GM12878 (cell line): Measurements from ENCODE around the gene TPI1. TPM values are rescaled to one million over a fixed set of nuclear protein-coding genes. Genes with fewer than 3 reads are reported as not detected.

Experiments
- ATAC-seq: fragments of 200-7000 bp; cut with Tn5 transposase; 3 replicates; pipeline ENCODE4 v1.9.1; 2020; ENCODE audit warnings: mild to moderate bottlenecking, moderate library complexity
- BruUV-seq: library from RNA; stranded (reverse); fragments of 400-500 nt; replicated peaks from 2 replicates; lab custom pipeline; 2021; lab: Mats Ljungman, UMichigan
- CTCF ChIA-PET: fragments of 300-600 bp; sonication (Branson Sonifier 250); formaldehyde crosslinking; extraction: SDS; loops from one replicate; lab custom pipeline; 2021; ENCODE audit warnings: inconsistent platforms; lab: Yijun Ruan, JAX
- POLR2A ChIA-PET: fragments of 350-600 bp; formaldehyde crosslinking; extraction: SDS; loops from one replicate; lab custom pipeline; 2021; ENCODE audit warnings: inconsistent platforms; lab: Charles Lee
- RAD21 ChIA-PET: fragments of 300-600 bp; sonication (Branson Sonifier 250); formaldehyde crosslinking; loops from one replicate; lab custom pipeline; 2023; ENCODE audit warnings: antibody characterized with exemption; ENCODE audit not compliant: unreplicated experiment; lab: Charles Lee
- SMC1A ChIA-PET: fragments of 300-600 bp; sonication (Branson Sonifier 250); formaldehyde crosslinking; loops from one replicate; lab custom pipeline; 2023; ENCODE audit not compliant: unreplicated experiment, uncharacterized antibody; lab: Charles Lee
- DNase-seq: peaks from one replicate; pipeline ENCODE4 v3.0.0-alpha.2; 2011; ENCODE audit warnings: low read depth, low spot score
- FAIRE-seq: peaks from 3 replicates; lab custom pipeline; 2011; peaks lifted over from hg19 to GRCh38; lab: Jason Lieb, UNC
- H2AFZ ChIP-seq: 2 replicates; pipeline ENCODE4 v1.6.0; 2011; ENCODE audit warnings: low read depth, low read length, control low read depth; ENCODE audit not compliant: control insufficient read depth
- H3K27ac ChIP-seq: 2 replicates; pipeline ENCODE4 v1.5.1; 2011; ENCODE audit warnings: control low read depth; ENCODE audit not compliant: control insufficient read depth, insufficient read depth
- H3K27me3 ChIP-seq, 2 experiments: replicated peaks in 1 of 2; 2 replicates each; pipeline versions ENCODE4 v1.6.0 to v1.6.1; 2011; ENCODE audit warnings: low read length in 1 of 2; ENCODE audit not compliant: control insufficient read depth in 2 of 2, insufficient read depth in 2 of 2
- H3K36me3 ChIP-seq, 2 experiments: 2 replicates each; pipeline ENCODE4 v1.5.1; 2011; ENCODE audit warnings: low read length in 1 of 2; ENCODE audit not compliant: control insufficient read depth in 2 of 2, insufficient read depth in 2 of 2
- H3K4me1 ChIP-seq: 2 replicates; pipeline ENCODE4 v1.6.1; 2011; ENCODE audit warnings: mild to moderate bottlenecking, low read length, moderate library complexity, mixed read lengths; ENCODE audit not compliant: control insufficient read depth, insufficient read depth
- H3K4me2 ChIP-seq: 2 replicates; pipeline ENCODE4 v1.6.0; 2011; ENCODE audit warnings: control low read depth; ENCODE audit not compliant: control insufficient read depth, insufficient read depth
- H3K4me3 ChIP-seq: fragments of 200-600 bp; sonication (generic); 2 replicates; pipeline ENCODE4 v1.5.1; 2016
- H3K79me2 ChIP-seq: 2 replicates; pipeline ENCODE4 v1.6.0; 2011; ENCODE audit warnings: low read length; ENCODE audit not compliant: control insufficient read depth, insufficient read depth
- H3K9ac ChIP-seq: 2 replicates; pipeline ENCODE4 v1.8.0; 2011; ENCODE audit warnings: low read length, control low read depth, mixed read lengths; ENCODE audit not compliant: control insufficient read depth, insufficient read depth
- H3K9me3 ChIP-seq: replicated peaks from 3 replicates; pipeline ENCODE4 v1.5.1; 2011; ENCODE audit warnings: mild to moderate bottlenecking, low read length; ENCODE audit not compliant: control insufficient read depth, insufficient read depth
- H4K20me1 ChIP-seq: 2 replicates; pipeline ENCODE4 v1.6.0; 2011; ENCODE audit not compliant: control insufficient read depth, insufficient read depth
- CBX3 ChIP-seq: fragments of 200-600 bp; sonication (generic); IDR thresholded peaks from 2 replicates; pipeline ENCODE4 v1.6.1; 2016; ENCODE audit warnings: low read depth, borderline replicate concordance
- CEBPB ChIP-seq, 2 experiments: fragments of 150-350 bp in 1 of 2; IDR thresholded peaks; 2 replicates each; pipeline ENCODE4 v1.6.1; 2012 to 2014; ENCODE audit warnings: low read depth in 2 of 2, low read length in 2 of 2, borderline replicate concordance in 1 of 2, inconsistent platforms in 1 of 2
- CHD4 ChIP-seq: fragments of 200-600 bp; sonication (generic); IDR thresholded peaks from 2 replicates; pipeline ENCODE4 v1.6.1; 2016; ENCODE audit warnings: mild to moderate bottlenecking
- EP300 ChIP-seq, 2 experiments: fragments of 150-350 bp in 1 of 2; IDR thresholded peaks; 2 replicates each; pipeline ENCODE4 v1.6.1; 2011 to 2012; ENCODE audit warnings: low read depth in 2 of 2, low read length in 2 of 2, borderline replicate concordance in 1 of 2, improper control_type of control experiment in 1 of 2, inconsistent platforms in 1 of 2; ENCODE audit not compliant: control insufficient read depth in 1 of 2
- IKZF1 ChIP-seq: fragments of 450-650 bp; conservative IDR thresholded peaks from 2 replicates; pipeline ENCODE4 v1.6.1; 2017; ENCODE audit warnings: antibody characterized with exemption, mild to moderate bottlenecking
- IRF5 ChIP-seq: fragments of 450-650 bp; IDR thresholded peaks from 2 replicates; pipeline ENCODE4 v1.6.1; 2017; ENCODE audit warnings: borderline replicate concordance
- MEF2A ChIP-seq: IDR thresholded peaks from 2 replicates; pipeline ENCODE4 v1.6.1; 2011; ENCODE audit warnings: low read depth, mild to moderate bottlenecking, low read length, moderate library complexity; ENCODE audit not compliant: insufficient read depth
- MYB ChIP-seq: fragments of 150-350 bp; IDR thresholded peaks from 2 replicates; pipeline ENCODE4 v1.6.1; 2014; ENCODE audit warnings: mild to moderate bottlenecking, low read depth, low read length, borderline replicate concordance
- NFXL1 ChIP-seq: fragments of 450-650 bp; IDR thresholded peaks from 2 replicates; pipeline ENCODE4 v1.6.1; 2017; ENCODE audit warnings: antibody characterized with exemption, mild to moderate bottlenecking, borderline replicate concordance
- NR2F1 ChIP-seq: fragments of 450-650 bp; conservative IDR thresholded peaks from 2 replicates; pipeline ENCODE4 v1.6.1; 2017; ENCODE audit warnings: mild to moderate bottlenecking
- SMC3 ChIP-seq: IDR thresholded peaks from 2 replicates; pipeline ENCODE4 v1.6.1; 2011; ENCODE audit warnings: low read length, improper control_type of control experiment, borderline replicate concordance
- SREBF2 ChIP-seq: IDR thresholded peaks from 2 replicates; pipeline ENCODE4 v1.6.1; 2012; ENCODE audit warnings: mild to moderate bottlenecking, low read length
- WRNIP1 ChIP-seq: IDR thresholded peaks from 2 replicates; pipeline ENCODE4 v1.6.1; 2011; ENCODE audit warnings: low read depth, low read length, improper control_type of control experiment, borderline replicate concordance
- WGBS: methylation state at CpG from one replicate; pipeline ENCODE4 v1.1.6; 2016; ENCODE audit warnings: low lambda C conversion rate; ENCODE audit not compliant: insufficient replicate concordance, insufficient coverage; ENCODE audit errors: missing lambda C conversion rate; 5-methylcytosine and 5-hydroxymethylcytosine counted together
- in situ Hi-C: fragments of 300-500 bp; cut with MboI; formaldehyde crosslinking; loops from 9 replicates; pipeline ENCODE4 v1.14.3; 2018; ENCODE audit warnings: mixed read lengths
- intact Hi-C: fragments of 100-400 bp; cut with micrococcal nuclease; formaldehyde crosslinking; loops from one replicate; pipeline ENCODE4 v1.14.2; 2022; ENCODE audit not compliant: unreplicated experiment
- polyA plus RNA-seq, 11 experiments: library from polyadenylated mRNA; depleted of rRNA in 4 of 11; unstranded in 6 of 11; stranded (reverse) in 5 of 11; fragments of >200 nt; fragmentation: Nextera tagmentation in 4 of 11; fragmentation: Illumina TruSeq in 1 of 11; extraction: Ambion mirVana in 4 of 11; extraction: Trizol in 1 of 11; gene quantifications; 1 replicate in 1 of 11; 2 replicates in 10 of 11; pipeline versions ENCODE4 v1.2.1 to v1.2.3, GENCODE V29; 2011 to 2016; ENCODE audit warnings: inconsistent platforms in 2 of 11, missing spikeins in 2 of 11, low read depth in 1 of 11
- total RNA-seq, 4 experiments: library from RNA; depleted of rRNA in 3 of 4; stranded (reverse); fragments of >200 nt in 3 of 4; fragmentation: Illumina TruSeq in 1 of 4; extraction: Trizol in 1 of 4; gene quantifications; 2 replicates each; pipeline versions ENCODE4 v1.2.1 to v1.2.3, GENCODE V29; 2013 to 2021

Gene TPI1
- total and polyA plus RNA-seq, 10 of the 15 experiments (the other 5 are each of a cell fraction or from before 2014, with no cell fraction given) = 916 to 7,349 (median 1,677) TPM

GRCh38 chr12:6842075-6842474 is 25.3 kb upstream of the TPI1 start:
- RAD21 ChIA-PET = interaction anchor here (1.5 kb wide), 1 partner anchor 9 kb away, joined by 3 read pairs; the partner anchor contains the start of genes CDCA3 and USP5
- no TSS peak for BruUV-seq

More at GRCh38 chr12:6842075-6842474, 25.3 kb upstream of the TPI1 start:
- Histone ChIP-seq H3K4me1 (peaks cover 10% of the 10 kb centered on the region), H4K20me1 (no peaks in the 10 kb centered on the region), H3K9ac (no peak overlapping the region), H3K4me2 (no peak overlapping the region), H3K27ac (no peak overlapping the region), H2AFZ (no peak overlapping the region), H3K9me3 (no peaks in the 10 kb centered on the region), H3K36me3 (no peaks in the 10 kb centered on the region; a peak in 2 of 4 replicates), H3K4me3 (no peak overlapping the region), H3K27me3 (no peaks in the 10 kb centered on the region), H3K79me2 (no peaks in the 10 kb centered on the region)
- FAIRE-seq (no peak), ATAC-seq (no peak), DNase-seq (no peak)
- TF ChIP-seq MYB (no peak), CBX3 (no peak), WRNIP1 (no peak), CHD4 (no peak), NFXL1 (no peak), CEBPB (IDR thresholded peaks at IDR 0.05; ENCODE audit: borderline replicate concordance in 1 of 2, low read depth in 2 of 2, low read length in 2 of 2) (no peak), IRF5 (no peak), MEF2A (no peak), SREBF2 (no peak), EP300 (IDR thresholded peaks at IDR 0.05; ENCODE audit: borderline replicate concordance in 1 of 2, control insufficient read depth in 1 of 2, low read depth in 2 of 2, low read length in 2 of 2) (no peak), IKZF1 (no peak), NR2F1 (no peak), SMC3 (no peak)
- POLR2A ChIA-PET = interaction anchor here (0.9 to 1.4 kb wide), 4 partner anchors 9 to 12 kb away, joined by 3 to 7 read pairs (median 4); partner anchors contain the start of genes CDCA3 and USP5
- WGBS = 70% methylated on average over 4 of the region's 4 CpGs
- CTCF ChIA-PET = interaction anchor here (1.0 to 1.9 kb wide), 4 partner anchors 11 to 35 kb away, joined by 3 to 5 read pairs (median 4); no protein-coding TSS in a partner anchor
- SMC1A ChIA-PET = interaction anchor here (5.1 kb wide), 1 partner anchor 9 kb away, joined by 22 read pairs; the partner anchor contains the start of genes CDCA3 and USP5
- intact Hi-C loops (no loop called here), in situ Hi-C loops (no loop called here)
